NCI-H510A (cell line): ENCODE results near the gene ATP5F1D.
"Not testable (repeated sequence)": the region's sequence is repeated elsewhere in the genome, so short reads cannot be mapped to it uniquely, and the experiment has no call there.

Experiments
- DNase-seq: peaks from one replicate; lab custom pipeline; 2025; lab: John Stamatoyannopoulos, UW

Gene ATP5F1D

DNA sequence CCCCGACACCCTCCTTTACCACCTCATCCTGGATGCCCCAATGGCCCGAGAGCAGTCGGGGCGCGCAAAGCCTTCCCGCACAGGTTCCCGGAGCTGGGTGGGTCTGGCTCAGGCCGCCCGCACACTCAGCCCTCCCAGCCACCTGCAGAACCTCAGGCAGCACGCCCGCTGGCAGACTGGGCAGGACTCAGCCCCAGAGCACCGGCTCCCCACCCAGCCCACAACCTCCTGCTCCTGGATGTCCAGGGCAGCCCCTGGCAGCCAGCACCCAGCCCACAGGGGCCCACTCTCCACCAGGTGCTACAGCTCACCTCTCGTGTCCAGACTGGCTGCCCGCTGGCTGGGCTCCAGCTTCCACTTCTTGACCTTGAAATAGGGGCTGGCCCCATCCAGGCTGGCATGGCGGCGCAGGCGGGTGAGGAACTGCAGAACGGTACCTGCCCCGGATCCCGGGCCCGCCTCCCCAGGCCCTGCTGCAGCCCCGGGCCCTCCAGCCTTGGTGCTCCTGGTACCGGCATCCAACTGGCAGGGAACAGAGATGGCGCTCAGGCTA lies 8.4 kb upstream of the ATP5F1D start:
- no peak for DNase-seq

DNA sequence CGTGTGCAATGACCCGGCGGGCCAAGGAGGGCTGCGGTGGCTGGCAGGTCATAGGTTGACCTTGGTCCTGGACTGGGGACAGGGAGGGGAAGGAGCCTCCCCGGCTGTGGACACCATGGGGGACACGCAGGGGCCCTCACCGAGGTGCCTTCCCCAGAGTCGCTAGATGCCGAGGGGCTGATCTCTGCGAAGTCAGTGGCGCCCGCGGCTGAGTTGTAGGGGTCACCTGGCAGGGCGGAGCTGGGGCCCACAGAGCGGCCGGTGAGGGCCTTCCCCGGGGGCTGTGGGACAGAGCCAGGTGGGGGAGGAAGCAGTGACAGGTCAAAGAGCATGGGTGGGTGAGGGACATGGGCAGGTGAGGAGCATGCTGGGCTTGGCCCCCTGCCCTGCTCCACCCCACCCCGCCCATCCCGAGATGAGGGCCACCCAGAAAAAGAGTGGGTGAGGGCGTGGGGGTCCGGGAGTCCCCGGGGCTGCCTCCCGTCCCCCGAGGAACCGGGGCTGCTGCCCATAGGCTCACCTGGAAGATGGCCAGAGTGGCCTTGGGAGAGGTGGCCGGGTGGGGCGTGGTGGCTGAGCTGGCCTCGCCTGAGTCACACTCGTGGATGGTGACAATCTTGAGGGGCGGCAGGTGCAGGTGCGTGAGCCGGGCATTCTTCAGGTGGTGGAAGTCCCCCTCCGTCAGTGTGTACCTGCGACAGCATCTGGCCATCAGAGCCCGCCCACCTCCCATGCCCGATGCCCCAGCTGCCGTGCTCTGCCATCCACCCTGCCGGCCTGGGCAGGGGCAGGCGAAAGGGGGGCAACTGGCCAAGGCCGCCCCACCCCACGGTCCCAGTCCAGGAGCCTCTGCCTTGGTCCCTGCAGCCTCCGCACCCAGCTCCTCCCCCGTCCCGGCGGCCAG lies 7.2 kb upstream of the ATP5F1D start:
- no peak for DNase-seq

DNA sequence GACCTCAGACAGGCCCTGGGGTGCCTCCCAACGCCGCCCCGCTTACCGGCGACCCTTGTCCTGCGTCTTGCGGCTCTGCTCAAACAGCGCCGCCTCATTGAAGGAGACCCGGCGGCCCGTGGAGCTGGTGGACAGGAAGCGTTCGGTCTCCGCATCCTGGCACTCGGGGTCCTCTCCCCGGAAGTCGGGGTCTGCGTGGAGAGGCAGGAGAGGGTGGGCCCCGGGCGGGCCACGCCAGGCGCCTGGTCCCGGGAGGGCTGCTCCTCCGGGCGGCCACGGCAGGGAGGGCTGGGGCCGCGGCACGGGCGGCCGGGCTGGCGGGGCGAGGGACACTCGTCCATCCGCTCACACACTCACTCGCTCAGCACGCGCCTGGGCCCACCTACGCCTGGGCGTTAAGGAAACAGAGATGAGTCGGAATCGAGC lies 6.6 kb upstream of the ATP5F1D start:
- DNase-seq: no peak

DNA sequence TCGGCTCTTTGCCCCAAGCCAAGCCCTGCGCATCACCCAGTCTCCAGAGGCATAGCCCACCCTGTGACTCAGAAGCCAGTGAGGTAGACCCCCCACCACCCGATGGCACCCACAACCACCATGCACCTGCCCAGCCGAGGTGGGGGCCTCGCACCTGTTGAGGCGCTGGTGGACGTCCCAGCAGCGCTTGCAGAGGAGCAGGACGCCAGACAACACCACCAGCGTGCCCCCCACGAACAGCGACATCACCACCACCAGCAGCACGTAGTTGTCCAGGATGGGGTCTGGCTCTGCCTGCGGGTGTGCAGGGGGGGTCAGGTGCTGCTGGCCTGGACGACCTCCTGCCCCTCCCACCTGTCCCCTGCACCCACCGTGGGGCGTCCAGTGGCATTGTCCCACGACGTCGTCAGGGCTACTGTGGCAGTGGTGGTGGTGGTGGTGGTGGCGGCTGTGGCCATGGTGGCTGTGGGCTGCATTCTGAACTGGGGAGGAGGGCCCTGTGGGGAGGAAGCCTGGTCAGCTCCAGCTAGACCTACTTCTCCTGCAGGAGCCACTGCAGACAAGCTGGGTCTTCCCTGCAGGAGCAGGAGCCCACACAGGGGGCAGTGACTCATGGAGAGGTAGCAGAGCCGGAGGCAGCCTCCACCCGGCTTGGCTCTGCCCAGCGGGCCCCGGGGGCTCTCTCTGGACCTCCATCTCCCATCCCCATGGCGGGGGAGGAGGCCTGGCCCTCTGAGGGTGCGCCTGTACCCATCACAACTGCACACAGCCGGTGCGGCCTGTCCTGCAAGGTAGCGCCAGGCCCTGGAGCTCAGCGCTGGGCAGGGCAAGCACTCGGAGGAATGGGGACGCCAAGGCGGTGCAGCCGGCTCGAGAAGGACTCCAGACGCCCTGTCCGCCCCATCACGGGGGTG lies 5.7 kb upstream of the ATP5F1D start:
- no peak for DNase-seq

DNA sequence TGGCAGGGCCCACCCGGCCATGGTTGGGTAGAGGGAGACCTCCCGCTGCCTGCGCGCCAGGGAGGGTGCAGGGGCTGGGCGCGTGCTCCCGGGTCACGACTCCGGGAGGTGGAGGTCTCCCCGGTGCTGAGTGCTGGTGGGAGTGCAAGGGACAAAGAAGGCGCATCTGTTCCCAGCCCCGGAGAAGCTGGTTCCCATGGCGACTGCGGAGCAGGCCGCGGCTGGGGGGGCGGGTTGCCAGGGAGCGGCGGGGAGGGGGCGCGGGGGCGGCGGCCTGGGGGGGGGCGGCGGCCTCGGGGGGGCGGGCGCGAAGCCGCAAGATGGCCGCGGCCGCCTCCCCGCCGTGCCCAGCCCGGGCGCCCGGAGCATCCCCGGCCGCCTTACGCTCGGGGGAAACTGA lies 5.0 kb upstream of the ATP5F1D start:
- DNase-seq: no peak

DNA sequence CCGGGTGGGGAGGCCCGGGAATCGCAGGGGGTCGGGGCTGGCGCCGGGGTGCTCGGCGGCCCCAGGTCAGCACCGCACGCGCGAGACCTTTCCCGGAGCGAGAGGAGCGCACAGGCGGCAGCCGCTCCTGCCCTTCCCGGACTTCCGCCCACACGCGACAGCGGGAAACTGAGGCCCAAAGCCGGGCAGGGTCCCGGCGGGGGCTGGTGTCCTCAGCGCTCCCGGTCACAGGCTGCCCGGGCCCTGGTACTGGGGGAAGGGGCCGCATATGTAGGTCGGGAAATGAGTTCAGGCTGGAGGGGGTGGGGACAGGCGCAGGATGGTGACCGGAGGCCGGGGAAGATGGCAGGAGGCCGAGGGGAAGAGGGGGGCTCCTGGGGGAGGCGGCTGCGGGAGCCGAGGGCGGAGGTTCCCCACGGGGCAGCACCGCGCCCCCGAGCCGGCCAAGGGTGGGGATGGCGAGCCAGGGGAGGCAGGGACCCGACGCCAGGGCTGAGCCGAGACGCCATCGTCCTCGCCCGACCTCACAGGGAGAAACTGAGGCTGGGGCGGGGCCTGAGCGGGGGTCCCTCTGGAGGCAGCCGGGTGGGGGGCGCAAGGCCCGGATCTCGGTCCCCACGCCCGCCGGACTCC lies 4.4 kb upstream of the ATP5F1D start:
- no peak for DNase-seq

DNA sequence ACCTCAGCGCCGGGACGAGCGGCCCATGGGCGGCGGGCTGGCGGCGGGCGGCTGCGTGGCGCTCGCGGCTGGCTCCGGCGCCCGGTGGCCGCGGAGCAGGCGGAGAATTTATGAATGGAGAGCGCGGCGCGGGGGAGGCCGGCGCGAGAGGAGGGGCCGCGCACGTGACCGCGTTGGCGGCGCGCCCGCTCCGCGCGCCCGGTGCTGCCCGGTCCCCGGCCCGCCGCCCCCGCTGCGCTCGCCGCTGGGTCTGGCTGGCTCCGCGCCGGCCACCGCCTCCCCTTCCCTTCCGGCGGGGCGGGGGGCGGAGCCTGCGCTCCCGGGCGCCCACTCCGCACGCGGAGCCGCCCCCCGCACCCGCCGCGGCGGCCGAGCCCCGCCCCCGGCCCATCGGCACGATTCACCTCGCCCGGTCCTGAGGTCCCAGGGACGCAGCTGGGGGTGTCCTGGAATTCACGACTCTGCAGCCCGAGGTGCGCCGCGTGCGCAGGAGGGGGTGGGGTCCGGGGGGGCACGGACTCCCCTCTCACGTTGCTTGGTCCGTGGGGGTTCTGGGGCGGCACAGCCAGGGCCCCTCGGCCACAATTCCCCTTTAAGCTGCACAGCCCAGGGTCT lies 3.7 kb upstream of the ATP5F1D start, which contains the start of gene CBARP:
TSS of gene CBARP (minus strand) at position 252 of the 615 bp plus-strand sequence. CDS start 1,905 bp downstream, outside the sequence.
- no peak for DNase-seq

DNA sequence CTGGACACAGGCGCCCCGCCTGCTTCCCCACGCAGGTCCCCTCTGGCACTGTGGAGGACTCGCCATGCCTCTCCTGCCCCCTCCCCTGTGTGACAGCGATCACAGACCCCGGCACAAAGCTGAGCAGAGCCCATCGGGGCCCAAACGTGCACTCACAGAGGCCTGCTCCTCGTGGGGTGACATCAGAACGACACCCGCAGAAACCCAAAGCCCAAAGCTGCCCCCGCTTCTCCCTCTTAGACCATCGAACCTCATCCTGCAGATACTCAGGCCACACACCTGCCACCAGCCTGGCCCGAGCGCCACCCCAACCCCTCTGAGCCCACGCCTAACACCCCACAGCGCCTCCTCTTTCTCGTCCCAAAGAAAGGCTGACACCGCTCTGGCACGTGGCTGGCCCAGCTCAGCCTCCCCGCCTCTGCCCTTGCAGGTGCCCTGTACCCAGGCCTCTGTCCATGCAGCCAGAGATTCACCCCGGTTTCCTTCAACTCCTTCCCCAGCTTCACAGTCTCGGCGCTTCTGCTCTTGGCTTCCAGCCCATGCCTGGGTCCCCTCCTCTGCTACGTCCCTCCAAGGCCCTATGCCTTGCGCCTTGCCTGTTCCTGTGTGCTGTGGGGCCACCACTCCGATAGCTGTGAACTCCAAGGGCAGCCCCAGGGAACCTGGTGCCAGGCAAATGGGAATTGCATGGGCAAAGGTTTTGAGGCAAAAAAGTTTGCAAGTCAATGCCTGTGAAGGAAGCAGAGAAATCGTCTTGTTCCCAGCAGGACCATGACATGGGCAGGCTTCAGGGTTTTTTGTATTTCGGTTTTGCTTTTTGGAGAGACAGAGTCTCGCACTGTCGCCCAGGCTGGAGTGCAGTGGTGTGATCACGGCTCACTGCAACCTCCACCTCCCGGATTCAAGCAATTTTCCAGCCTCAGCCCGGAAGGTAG lies 2.9 kb upstream of the ATP5F1D start:
- DNase-seq: no peak

DNA sequence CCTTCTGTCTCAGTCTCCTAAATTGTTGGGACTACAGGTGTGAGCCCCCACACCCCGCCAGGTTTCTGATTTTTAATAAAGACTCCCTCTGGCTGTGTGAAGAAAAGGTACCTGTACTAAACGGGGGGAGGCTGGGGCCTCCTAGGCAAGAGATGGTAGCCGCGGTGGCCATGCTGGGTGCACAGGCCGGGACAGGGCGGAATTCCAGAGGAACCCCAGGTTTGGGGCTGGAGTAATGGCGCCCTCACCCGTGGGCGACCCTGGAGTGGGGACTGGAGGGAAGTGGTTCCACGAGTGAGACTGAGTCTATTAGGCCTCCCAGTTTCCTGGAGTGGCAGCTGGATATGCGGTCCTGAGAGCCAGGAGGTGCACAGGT lies 2.1 kb upstream of the ATP5F1D start:
- no peak for DNase-seq

DNA sequence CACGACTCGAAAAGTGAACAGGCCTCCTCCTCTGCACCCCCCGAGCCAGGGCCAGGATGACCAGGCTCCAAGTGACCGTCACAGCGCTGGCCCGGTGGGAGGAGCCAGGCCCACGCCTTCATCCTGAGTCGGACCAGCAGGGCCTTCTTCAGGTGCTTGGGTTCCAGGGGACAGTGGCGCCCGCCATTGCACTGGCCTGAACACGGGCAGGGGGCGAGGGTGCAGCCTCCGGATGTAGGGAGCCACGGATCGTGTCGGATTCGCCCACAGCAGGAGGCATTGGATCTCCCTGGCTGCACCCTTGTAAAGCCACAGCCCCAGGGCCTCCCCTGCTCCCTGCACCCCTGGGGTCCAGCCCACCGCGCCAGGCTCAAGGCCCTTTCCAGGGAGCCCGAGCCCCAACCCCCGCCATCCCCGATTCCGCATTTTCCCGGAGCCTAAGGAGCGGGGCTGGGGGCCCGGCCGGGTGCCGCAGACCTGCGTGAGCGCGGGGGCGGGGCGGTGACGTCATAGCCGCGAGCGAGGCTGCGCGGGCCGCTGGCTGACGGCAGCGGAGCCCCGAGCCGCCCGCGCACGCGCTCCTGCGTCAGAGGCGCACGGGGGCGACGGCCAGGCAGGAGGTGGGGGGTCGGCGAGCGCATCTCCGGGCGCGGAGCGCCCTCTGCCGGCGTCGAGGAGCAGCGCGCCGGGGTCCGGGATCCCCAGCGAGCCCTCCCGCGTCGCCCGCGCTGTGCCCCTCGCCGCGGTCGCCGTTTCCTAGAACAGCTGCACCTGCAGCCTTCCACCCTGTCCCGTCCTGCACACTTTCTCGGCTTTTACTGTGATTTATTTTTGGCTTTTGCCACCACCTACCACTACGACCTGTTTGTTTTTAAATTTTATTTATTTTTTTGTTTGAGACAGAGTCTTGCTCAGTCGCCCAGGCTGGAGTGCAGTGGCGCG lies 1.5 kb upstream of the ATP5F1D start:
- peak; percentile 78 for DNase-seq

DNA sequence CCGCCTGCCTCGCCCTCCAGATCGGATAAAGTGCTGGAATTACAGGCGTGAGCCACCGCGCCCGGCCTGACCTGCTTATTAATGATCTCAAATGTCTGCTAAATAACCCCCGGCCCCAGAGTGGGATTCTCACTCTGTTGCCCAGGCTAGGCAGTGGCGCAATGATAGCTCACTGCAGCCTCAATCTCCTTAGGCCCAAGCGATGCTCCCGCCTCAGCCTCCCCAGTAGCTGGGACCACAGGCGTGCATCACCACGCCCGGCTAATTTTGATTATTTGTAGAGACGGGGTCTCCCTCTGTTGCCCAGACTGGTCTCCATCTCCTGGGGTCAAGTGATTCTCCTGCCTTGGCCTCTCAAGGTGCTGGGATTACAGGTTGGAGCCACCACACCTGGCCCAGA lies 626 bp upstream of the ATP5F1D start:
- no peak for DNase-seq

DNA sequence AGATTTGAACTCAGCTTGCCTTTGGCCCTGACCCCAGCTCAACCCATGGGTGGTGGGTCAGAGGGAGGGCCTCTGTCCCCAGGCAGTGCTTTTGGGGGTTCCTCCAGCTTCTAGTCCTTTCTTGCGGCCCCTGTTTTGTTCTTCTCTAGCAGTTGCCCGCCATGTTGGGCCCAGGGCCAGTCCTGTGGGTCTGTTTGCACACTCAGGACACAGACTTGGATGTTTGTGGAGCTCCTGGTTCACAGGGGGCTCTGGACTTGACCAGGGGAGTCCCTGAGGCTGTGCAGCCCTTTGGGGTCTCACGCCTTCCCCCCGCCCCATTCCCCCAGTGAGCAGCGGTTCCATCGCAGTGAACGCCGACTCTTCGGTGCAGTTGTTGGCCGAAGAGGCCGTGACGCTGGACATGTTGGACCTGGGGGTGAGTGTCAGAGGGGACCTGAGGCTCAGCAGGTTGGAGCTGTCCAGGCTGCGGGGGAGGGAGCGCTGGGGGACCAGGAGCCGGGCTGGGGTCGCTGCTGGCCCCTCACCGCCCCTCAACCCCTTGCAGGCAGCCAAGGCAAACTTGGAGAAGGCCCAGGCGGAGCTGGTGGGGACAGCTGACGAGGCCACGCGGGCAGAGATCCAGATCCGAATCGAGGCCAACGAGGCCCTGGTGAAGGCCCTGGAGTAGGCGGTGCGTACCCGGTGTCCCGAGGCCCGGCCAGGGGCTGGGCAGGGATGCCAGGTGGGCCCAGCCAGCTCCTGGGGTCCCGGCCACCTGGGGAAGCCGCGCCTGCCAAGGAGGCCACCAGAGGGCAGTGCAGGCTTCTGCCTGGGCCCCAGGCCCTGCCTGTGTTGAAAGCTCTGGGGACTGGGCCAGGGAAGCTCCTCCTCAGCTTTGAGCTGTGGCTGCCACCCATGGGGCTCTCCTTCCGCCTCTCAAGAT lies 2.5 kb downstream of the ATP5F1D start:
- DNase-seq: no peak

DNA sequence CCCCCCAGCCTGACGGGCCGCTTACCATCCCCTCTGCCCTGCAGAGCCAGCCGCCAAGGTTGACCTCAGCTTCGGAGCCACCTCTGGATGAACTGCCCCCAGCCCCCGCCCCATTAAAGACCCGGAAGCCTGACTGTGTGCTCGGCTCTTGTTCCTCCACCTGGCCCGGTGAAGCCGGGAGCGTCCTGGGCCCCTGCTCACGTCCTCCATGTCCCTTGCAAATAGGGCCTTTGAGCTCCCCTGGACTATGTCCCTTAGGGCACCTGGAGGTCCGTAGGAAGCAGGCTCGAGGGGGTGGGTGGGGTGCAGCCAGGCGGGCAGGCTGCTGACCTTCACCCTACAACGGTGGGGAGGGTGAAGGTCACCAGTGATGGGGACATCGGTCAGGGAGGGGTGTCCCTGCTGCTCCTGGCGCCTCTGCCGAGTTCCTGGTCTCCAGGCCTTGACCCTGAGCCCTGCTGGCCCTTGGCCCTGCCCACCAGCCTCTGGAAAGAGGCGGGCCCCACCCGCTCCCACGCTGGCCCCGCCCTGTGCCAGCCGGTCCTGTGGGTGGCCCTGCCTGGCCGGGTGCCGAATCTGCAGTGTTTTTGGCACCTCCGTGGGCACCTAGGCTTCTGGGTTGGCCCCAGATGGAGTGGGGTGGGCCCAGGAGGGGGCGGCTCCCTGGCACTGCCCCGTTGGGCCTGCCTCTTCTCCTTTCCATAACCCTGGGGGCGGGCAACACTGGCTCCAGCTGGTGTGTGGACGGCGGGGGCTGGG lies 3.3 kb downstream of the ATP5F1D start:
- no peak for DNase-seq

DNA sequence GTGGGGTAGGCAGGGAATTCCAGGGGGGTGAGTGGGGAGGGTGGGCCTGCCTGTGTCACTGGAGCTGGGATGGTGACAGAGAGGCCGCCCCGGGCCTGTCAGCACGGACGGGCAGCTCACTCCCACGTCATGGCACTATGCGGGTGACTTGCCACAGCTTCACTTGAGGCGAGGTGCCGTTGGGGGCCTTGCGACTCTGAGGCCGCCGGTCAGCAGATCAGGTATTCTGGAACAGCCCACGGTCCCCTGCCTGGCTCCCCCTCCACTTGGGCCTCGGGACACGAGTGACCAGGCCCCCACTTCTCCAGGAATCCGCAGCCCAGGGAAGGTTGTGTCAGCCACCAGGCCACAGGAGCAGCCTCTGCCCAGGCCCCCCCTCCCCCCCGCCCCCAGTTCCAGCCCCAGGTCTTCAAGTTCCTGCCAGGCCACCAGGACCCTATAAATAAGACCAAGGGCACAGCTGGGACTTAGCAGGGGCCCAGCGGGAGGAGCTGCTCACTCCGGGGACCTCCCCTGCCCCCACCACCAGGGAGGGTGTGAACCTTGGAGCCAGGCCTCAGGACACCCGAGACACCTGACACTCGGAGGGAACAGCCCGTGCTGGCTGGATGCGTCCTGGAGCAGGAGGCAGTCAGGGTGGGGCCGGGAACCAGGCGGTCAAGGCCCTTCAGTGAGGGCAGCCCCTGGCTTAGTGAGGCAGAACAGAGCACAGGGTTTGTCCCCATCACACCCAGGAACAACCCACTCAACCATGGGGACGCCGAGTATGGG lies 4.1 kb downstream of the ATP5F1D start:
- no peak for DNase-seq

DNA sequence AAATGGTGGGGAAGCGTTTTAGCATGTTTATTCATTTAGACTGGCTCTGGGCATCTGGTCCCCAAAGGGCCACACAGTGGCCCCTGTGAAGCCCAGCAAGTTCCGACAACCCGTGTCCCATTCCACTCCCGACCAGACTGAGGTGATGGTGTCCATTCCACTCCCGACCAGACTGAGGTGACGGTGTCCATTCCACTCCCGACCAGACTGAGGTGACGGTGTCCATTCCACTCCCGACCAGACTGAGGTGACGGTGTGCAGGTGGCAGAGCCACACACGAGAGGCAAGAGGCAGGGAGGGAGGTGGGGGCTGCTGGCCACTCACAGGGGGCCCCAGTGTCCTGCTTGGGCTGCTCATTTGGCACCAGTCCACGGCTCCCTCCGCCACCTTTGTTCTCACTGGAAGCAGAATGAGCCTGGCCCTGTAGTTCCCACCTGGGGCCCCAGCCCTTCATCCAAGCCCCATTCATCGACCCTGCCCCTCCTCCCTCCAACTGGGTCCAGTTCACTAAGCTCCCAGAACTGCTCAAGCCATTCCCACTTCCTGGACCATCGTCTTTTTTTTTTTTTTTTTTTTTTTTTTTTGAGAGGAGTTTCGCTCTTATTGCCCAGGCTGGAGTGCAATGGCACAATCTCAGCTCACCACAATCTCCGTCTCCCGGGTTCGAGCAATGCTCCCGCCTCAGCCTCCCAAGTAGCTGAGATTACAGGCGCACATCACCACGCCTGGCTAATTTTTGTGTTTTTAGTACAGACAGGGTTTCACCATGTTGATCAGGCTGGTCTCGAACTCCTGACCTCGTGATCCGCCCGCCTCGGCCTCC lies 4.9 kb downstream of the ATP5F1D start:
- not testable (repeated sequence) for DNase-seq

DNA sequence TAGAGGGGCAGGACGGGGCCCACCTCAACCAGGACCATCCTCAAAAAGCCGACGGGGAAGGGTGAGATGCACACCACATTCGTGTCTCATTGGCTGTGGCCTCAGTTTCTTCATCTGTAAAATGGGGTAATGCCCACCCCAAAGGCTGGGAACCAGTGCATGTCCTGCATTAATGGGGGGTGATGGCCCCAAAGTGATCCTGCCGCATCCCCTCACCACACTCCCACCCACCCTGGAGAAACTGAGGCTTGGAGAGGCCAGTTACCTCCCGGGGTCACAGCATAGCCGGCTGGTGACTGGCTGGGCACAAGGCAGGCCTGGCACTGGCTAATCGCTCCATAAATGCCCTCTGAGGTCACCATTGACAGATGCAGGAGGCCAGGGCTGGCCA lies 6.2 kb downstream of the ATP5F1D start:
- DNase-seq: no peak
